ENCODE measurements around the gene IGF2BP3.

Gene IGF2BP3

GRCh38 chr7:23261843-23262452 lies 208.3 kb downstream of the IGF2BP3 start:
- peak; percentile 90 for DNase-seq (ENCODE audit: low spot score)

DNA sequence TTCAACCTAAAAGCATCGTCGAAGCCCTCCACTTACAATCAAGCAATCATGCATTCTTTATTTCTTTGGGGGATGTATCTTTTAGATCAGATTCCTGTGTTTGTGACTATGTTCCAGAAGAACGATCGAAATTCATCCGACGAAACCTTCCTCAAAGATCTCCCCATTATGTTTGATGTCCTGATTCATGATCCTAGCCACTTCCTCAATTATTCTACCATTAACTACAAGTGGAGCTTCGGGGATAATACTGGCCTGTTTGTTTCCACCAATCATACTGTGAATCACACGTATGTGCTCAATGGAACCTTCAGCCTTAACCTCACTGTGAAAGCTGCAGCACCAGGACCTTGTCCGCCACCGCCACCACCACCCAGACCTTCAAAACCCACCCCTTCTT lies 209.9 kb downstream of the IGF2BP3 start:
- DNase-seq (ENCODE audit: low spot score): no peak
